ENCODE data around the gene SNCA. TPM values are rescaled to one million over a fixed set of nuclear protein-coding genes. Genes with fewer than 3 reads are reported as not detected.

The SNCA gene
- total RNA-seq, 2 experiments from 2014 or later: 1.0 to 1.1 TPM

GRCh38 chr4:89741768-89742167, 95.2 kb downstream of the SNCA start:
- intact Hi-C loops (cut with micrococcal nuclease): no loop called here
- no peak for DNase-seq
- H3K27ac Mint-ChIP-seq: no peak overlapping the region
- CTCF ChIA-PET: no interaction called here
- peaks cover 6% of the 10 kb centered on the region for H3K27me3 Mint-ChIP-seq (ENCODE audit: low read depth)
- peaks cover 1% of the 10 kb centered on the region for H3K9me3 Mint-ChIP-seq
- no peak overlapping the region for H3K4me3 Mint-ChIP-seq
- H3K36me3 Mint-ChIP-seq (ENCODE audit: low read depth): no peaks in the 10 kb centered on the region
- H3K4me1 Mint-ChIP-seq (ENCODE audit: low read depth): no peaks in the 10 kb centered on the region

- Mint-ChIP-seq H3K27ac (no peak overlapping the region), H3K36me3 (ENCODE audit: low read depth) (no peaks in the 10 kb centered on the region), H3K27me3 (ENCODE audit: low read depth) (peaks cover 6% of the 10 kb centered on the region), H3K4me1 (ENCODE audit: low read depth) (no peaks in the 10 kb centered on the region), H3K4me3 (no peak overlapping the region), H3K9me3 (peaks cover 1% of the 10 kb centered on the region)
- DNase-seq: no peak
- intact Hi-C loops (cut with micrococcal nuclease): no loop called here
- CTCF ChIA-PET: no interaction called here
These were observed 97.5 kb downstream of the SNCA start for GRCh38 chr4:89739311-89739988.

- Mint-ChIP-seq H3K4me3 (no peak overlapping the region), H3K4me1 (ENCODE audit: low read depth) (no peaks in the 10 kb centered on the region), H3K27ac (no peak overlapping the region), H3K36me3 (ENCODE audit: low read depth) (no peaks in the 10 kb centered on the region), H3K27me3 (ENCODE audit: low read depth) (peaks cover 6% of the 10 kb centered on the region), H3K9me3 (peaks cover 1% of the 10 kb centered on the region)
- intact Hi-C loops (cut with micrococcal nuclease): no loop called here
- CTCF ChIA-PET: no interaction called here
- no peak for DNase-seq
These were observed 99.1 kb downstream of the SNCA start for GRCh38 chr4:89737888-89738287.

DNA sequence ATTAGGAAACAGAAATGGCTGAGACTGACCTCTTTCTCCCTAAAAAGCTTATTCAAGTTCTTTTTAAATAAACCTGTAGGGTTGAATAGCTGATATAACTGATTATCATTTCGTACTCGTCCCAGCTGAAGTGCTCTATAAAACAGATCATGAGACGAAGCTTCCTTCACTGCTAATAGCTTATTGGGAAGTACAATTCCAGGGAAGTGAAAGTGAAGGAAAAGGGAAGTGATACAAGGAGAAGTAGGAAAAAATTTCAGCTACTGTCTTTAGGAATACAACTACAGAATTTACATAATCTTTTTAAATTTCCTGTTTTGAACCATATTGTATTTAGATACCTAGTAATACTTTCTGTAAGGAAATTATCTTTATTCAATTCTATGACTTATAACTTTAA, 103.0 kb downstream of the SNCA start:
- intact Hi-C loops (cut with micrococcal nuclease): no loop called here
- Mint-ChIP-seq H3K27me3 (ENCODE audit: low read depth) (no peaks in the 10 kb centered on the region), H3K27ac (no peak overlapping the region), H3K36me3 (ENCODE audit: low read depth) (no peaks in the 10 kb centered on the region), H3K9me3 (no peaks in the 10 kb centered on the region), H3K4me3 (no peak overlapping the region), H3K4me1 (ENCODE audit: low read depth) (no peaks in the 10 kb centered on the region)
- DNase-seq: no peak
- CTCF ChIA-PET: no interaction called here

DNA sequence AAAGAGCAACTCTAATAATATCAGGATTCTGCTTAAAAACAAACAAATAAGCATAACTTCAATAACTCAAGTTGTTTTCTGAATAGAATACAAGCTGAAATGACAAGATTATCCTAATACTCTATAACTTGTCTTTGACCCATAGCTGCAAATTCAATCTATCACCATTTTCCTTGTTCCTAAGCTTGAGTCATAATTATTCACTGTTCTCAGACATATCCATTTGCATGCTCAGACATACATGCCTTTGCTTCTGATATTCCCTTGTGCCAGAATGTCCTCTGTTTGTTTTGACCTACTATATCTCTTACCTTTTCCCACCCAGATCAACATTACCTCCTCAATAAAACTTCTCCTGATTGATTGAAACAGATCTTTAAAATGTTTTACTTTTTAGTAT, 109.7 kb downstream of the SNCA start:
- H3K36me3 Mint-ChIP-seq (ENCODE audit: low read depth): no peaks in the 10 kb centered on the region
- DNase-seq: no peak

DNA sequence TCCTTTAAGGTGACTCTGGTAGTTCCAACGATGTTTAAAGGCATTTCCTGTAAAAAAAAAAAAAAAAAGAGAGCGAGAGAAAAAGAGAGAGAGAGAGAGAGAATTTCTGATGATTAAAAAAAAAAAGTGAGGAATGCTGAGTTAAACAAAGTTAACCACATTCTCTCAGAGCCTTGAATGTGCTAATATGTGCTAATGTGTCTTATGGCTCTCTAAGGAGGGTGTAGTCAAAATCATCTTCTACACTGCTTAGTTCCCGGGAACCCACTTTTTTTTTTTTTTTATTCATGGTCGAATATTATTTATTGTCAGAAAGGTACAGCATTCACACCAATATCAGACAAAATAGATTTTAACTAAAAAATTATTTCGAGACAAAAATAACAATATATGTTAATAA, 111.7 kb downstream of the SNCA start:
- H3K4me3 Mint-ChIP-seq: no peak overlapping the region
- H3K36me3 Mint-ChIP-seq (ENCODE audit: low read depth): no peaks in the 10 kb centered on the region
- peaks cover 2% of the 10 kb centered on the region for H3K27me3 Mint-ChIP-seq (ENCODE audit: low read depth)
- CTCF ChIA-PET: no interaction called here
- no peak for DNase-seq
- no peaks in the 10 kb centered on the region for H3K4me1 Mint-ChIP-seq (ENCODE audit: low read depth)
- H3K9me3 Mint-ChIP-seq: no peaks in the 10 kb centered on the region
- intact Hi-C loops (cut with micrococcal nuclease): no loop called here
- H3K27ac Mint-ChIP-seq: no peak overlapping the region

More for the DNA sequence above, 109.7 kb downstream of the SNCA start:
- no peaks in the 10 kb centered on the region for H3K4me1 Mint-ChIP-seq (ENCODE audit: low read depth)
- no peak overlapping the region for H3K4me3 Mint-ChIP-seq
- CTCF ChIA-PET: no interaction called here
- peaks cover 2% of the 10 kb centered on the region for H3K27me3 Mint-ChIP-seq (ENCODE audit: low read depth)
- intact Hi-C loops (cut with micrococcal nuclease): no loop called here
- H3K9me3 Mint-ChIP-seq: no peaks in the 10 kb centered on the region
- H3K27ac Mint-ChIP-seq: no peak overlapping the region

GRCh38 chr4:89724716-89725115, 112.2 kb downstream of the SNCA start:
- H3K27me3 Mint-ChIP-seq (ENCODE audit: low read depth): peaks cover 2% of the 10 kb centered on the region
- CTCF ChIA-PET: no interaction called here
- no peaks in the 10 kb centered on the region for H3K4me1 Mint-ChIP-seq (ENCODE audit: low read depth)
- H3K9me3 Mint-ChIP-seq: no peaks in the 10 kb centered on the region
- no peak overlapping the region for H3K4me3 Mint-ChIP-seq
- DNase-seq: no peak
- H3K27ac Mint-ChIP-seq: no peak overlapping the region
- intact Hi-C loops (cut with micrococcal nuclease): no loop called here
- H3K36me3 Mint-ChIP-seq (ENCODE audit: low read depth): no peaks in the 10 kb centered on the region

GRCh38 chr4:89723096-89723495, 113.9 kb downstream of the SNCA start:
- peaks cover 2% of the 10 kb centered on the region for H3K27me3 Mint-ChIP-seq (ENCODE audit: low read depth)
- intact Hi-C loops (cut with micrococcal nuclease): no loop called here
- DNase-seq: no peak
- CTCF ChIA-PET: no interaction called here
- no peaks in the 10 kb centered on the region for H3K9me3 Mint-ChIP-seq
- no peak overlapping the region for H3K27ac Mint-ChIP-seq
- no peaks in the 10 kb centered on the region for H3K36me3 Mint-ChIP-seq (ENCODE audit: low read depth)
- no peak overlapping the region for H3K4me3 Mint-ChIP-seq
- H3K4me1 Mint-ChIP-seq (ENCODE audit: low read depth): no peaks in the 10 kb centered on the region

DNA sequence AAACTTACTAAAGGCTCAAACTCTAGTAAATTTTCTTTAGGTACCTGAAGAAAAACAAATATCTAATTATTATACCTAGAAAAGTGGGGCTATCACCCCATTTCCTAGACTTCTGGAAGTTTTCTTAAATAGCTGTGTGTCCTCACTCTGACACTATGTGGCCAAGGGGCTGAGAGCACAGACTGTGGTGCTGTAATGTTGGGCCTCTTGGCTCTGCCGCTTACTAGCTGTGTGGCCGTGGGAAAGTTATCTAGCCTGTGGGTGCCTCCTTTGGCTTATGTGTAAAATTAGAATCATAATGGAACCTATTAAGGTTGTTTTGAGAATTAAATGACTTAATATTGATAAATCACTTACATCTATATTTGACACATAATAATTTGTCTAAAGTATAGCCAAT, 114.4 kb downstream of the SNCA start:
- no peaks in the 10 kb centered on the region for H3K36me3 Mint-ChIP-seq (ENCODE audit: low read depth)
- CTCF ChIA-PET: no interaction called here
- peaks cover 2% of the 10 kb centered on the region for H3K27me3 Mint-ChIP-seq (ENCODE audit: low read depth)
- H3K4me1 Mint-ChIP-seq (ENCODE audit: low read depth): no peaks in the 10 kb centered on the region
- no peak overlapping the region for H3K4me3 Mint-ChIP-seq
- intact Hi-C loops (cut with micrococcal nuclease): no loop called here
- H3K9me3 Mint-ChIP-seq: no peaks in the 10 kb centered on the region
- H3K27ac Mint-ChIP-seq: no peak overlapping the region
- no peak for DNase-seq

GRCh38 chr4:89720981-89721380, 116.0 kb downstream of the SNCA start:
- CTCF ChIA-PET: no interaction called here
- no peak overlapping the region for H3K4me3 Mint-ChIP-seq
- H3K9me3 Mint-ChIP-seq: no peaks in the 10 kb centered on the region
- no peak for DNase-seq
- peaks cover 2% of the 10 kb centered on the region for H3K27me3 Mint-ChIP-seq (ENCODE audit: low read depth)
- intact Hi-C loops (cut with micrococcal nuclease): no loop called here
- no peak overlapping the region for H3K27ac Mint-ChIP-seq
- H3K36me3 Mint-ChIP-seq (ENCODE audit: low read depth): no peaks in the 10 kb centered on the region
- H3K4me1 Mint-ChIP-seq (ENCODE audit: low read depth): no peaks in the 10 kb centered on the region

DNA sequence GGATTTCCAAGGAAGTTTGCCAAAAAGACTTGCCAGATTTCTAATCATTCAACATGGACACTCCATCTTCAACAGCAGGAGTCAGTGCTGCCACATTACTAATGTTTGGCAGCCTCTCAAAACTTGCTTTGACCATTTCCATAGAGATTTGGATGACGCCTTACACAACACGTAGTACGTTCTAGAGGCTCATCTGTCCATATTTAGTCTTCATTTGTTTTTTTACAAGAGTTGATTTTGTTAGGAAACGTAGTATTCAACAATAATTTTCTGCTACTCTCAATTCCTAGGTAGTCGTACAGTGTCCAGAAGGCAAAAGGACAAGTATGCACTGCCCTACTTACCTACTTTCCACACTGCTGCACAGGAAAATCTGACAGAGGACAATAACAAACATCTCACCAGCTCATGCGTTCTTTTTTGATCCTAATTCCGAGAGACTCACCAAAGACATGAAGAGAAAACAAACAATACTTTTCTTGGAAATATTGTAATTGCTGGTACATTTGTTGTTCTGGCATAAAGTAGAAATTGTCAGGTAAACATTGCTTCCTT, 117.3 kb downstream of the SNCA start:
- H3K27me3 Mint-ChIP-seq (ENCODE audit: low read depth): peaks cover 2% of the 10 kb centered on the region
- H3K4me3 Mint-ChIP-seq: no peak overlapping the region
- CTCF ChIA-PET: interaction anchor here (1.3 kb wide), 1 partner anchor 493 kb away, joined by 3 read pairs; no protein-coding TSS in a partner anchor
- H3K36me3 Mint-ChIP-seq (ENCODE audit: low read depth): no peaks in the 10 kb centered on the region
- DNase-seq: no peak
- H3K27ac Mint-ChIP-seq: no peak overlapping the region
- intact Hi-C loops (cut with micrococcal nuclease): no loop called here
- H3K9me3 Mint-ChIP-seq: no peaks in the 10 kb centered on the region
- H3K4me1 Mint-ChIP-seq (ENCODE audit: low read depth): no peaks in the 10 kb centered on the region

- Mint-ChIP-seq H3K4me1 (ENCODE audit: low read depth) (no peaks in the 10 kb centered on the region), H3K27ac (no peak overlapping the region), H3K36me3 (ENCODE audit: low read depth) (no peaks in the 10 kb centered on the region), H3K4me3 (no peak overlapping the region), H3K9me3 (no peaks in the 10 kb centered on the region), H3K27me3 (ENCODE audit: low read depth) (no peaks in the 10 kb centered on the region)
- intact Hi-C loops (cut with micrococcal nuclease): no loop called here
- no peak for DNase-seq
- CTCF ChIA-PET: no interaction called here
These were observed 120.1 kb downstream of the SNCA start for GRCh38 chr4:89716893-89717292.

GRCh38 chr4:89715631-89716030, 121.3 kb downstream of the SNCA start:
- H3K27me3 Mint-ChIP-seq (ENCODE audit: low read depth): no peaks in the 10 kb centered on the region
- DNase-seq: no peak
- H3K4me3 Mint-ChIP-seq: no peak overlapping the region
- intact Hi-C loops (cut with micrococcal nuclease): no loop called here
- H3K36me3 Mint-ChIP-seq (ENCODE audit: low read depth): no peaks in the 10 kb centered on the region
- no peaks in the 10 kb centered on the region for H3K4me1 Mint-ChIP-seq (ENCODE audit: low read depth)
- no peak overlapping the region for H3K27ac Mint-ChIP-seq
- CTCF ChIA-PET: interaction anchor here (0.6 kb wide), 1 partner anchor 13 kb away, joined by 4 read pairs; no protein-coding TSS in a partner anchor
- H3K9me3 Mint-ChIP-seq: no peaks in the 10 kb centered on the region

All from activated naive CD4-positive, alpha-beta T cell treated with anti-CD3 and anti-CD28 coated beads for 36 hours (primary cell).